H9 (cell line): ENCODE measurements around the gene ARHGAP10. TPM values are rescaled to one million over a fixed set of nuclear protein-coding genes. Genes with fewer than 3 reads are reported as not detected.

Experiments used
- DNase-seq: peaks from one replicate; pipeline ENCODE4 v3.0.0-alpha.2; 2017
- H2AFZ ChIP-seq: one replicate; pipeline ENCODE4 v1.6.1; 2013; ENCODE audit warnings: mild to moderate bottlenecking, low read length, control low read depth, moderate library complexity
- H2AK5ac ChIP-seq: 2 replicates; pipeline ENCODE4 v1.6.1; 2013; ENCODE audit warnings: low read length, control low read depth, mixed read lengths; ENCODE audit not compliant: insufficient read length
- H2BK120ac ChIP-seq: one replicate; pipeline ENCODE4 v1.6.1; 2013; ENCODE audit warnings: low read depth, mild to moderate bottlenecking, low read length, control low read depth, inconsistent platforms; ENCODE audit not compliant: poor library complexity, severe bottlenecking
- H2BK12ac ChIP-seq: 2 replicates; pipeline ENCODE4 v1.6.1; 2013; ENCODE audit warnings: low read length, control low read depth, mixed read lengths, low read depth; ENCODE audit not compliant: insufficient read length
- H2BK15ac ChIP-seq: 2 replicates; pipeline ENCODE4 v1.6.1; 2013; ENCODE audit warnings: low read depth, low read length, control low read depth
- H2BK20ac ChIP-seq: one replicate; pipeline ENCODE4 v1.6.1; 2013; ENCODE audit warnings: low read depth, mild to moderate bottlenecking, low read length, control low read depth, inconsistent platforms; ENCODE audit not compliant: poor library complexity, severe bottlenecking
- H2BK5ac ChIP-seq: 2 replicates; pipeline ENCODE4 v1.6.1; 2013; ENCODE audit warnings: low read length, control low read depth, mixed read lengths; ENCODE audit not compliant: insufficient read length
- H3K14ac ChIP-seq: 2 replicates; pipeline ENCODE4 v1.6.1; 2013; ENCODE audit warnings: low read length, control low read depth; ENCODE audit not compliant: insufficient read depth
- H3K18ac ChIP-seq: 2 replicates; pipeline ENCODE4 v1.6.1; 2013; ENCODE audit warnings: low read depth, mild to moderate bottlenecking, mixed read lengths, low read length, control low read depth; ENCODE audit not compliant: insufficient read length
- H3K23ac ChIP-seq: 2 replicates; pipeline ENCODE4 v1.6.1; 2013; ENCODE audit warnings: low read length, control low read depth, mixed read lengths, low read depth; ENCODE audit not compliant: insufficient read length
- H3K23me2 ChIP-seq: 2 replicates; pipeline ENCODE4 v1.6.1; 2013; ENCODE audit warnings: low read depth, mild to moderate bottlenecking, mixed read lengths, low read length, control low read depth; ENCODE audit not compliant: insufficient read length, poor library complexity, severe bottlenecking
- H3K27ac ChIP-seq: 2 replicates; pipeline ENCODE4 v1.5.1; 2013; ENCODE audit warnings: low read length, control low read depth, mixed read lengths, low read depth; ENCODE audit not compliant: insufficient read length
- H3K27me3 ChIP-seq: 2 replicates; pipeline ENCODE4 v1.6.1; 2013; ENCODE audit warnings: low read length, control low read depth, inconsistent platforms; ENCODE audit not compliant: insufficient read depth
- H3K4ac ChIP-seq: 2 replicates; pipeline ENCODE4 v1.6.1; 2013; ENCODE audit warnings: low read depth, mild to moderate bottlenecking, control low read depth, inconsistent platforms, low read length, moderate library complexity
- H3K4me1 ChIP-seq: 2 replicates; pipeline ENCODE4 v1.6.1; 2013; ENCODE audit warnings: low read length, control low read depth, inconsistent platforms; ENCODE audit not compliant: insufficient read depth
- H3K4me2 ChIP-seq: 2 replicates; pipeline ENCODE4 v1.6.1; 2013; ENCODE audit warnings: low read length, control low read depth, mixed read lengths; ENCODE audit not compliant: insufficient read length, insufficient read depth
- H3K56ac ChIP-seq: 2 replicates; pipeline ENCODE4 v1.6.1; 2013; ENCODE audit warnings: low read depth, mild to moderate bottlenecking, mixed read lengths, low read length, control low read depth; ENCODE audit not compliant: insufficient read length
- H3K79me1 ChIP-seq: 2 replicates; pipeline ENCODE4 v1.6.1; 2013; ENCODE audit warnings: low read depth, mild to moderate bottlenecking, moderate library complexity, low read length, control low read depth, inconsistent platforms; ENCODE audit not compliant: insufficient read depth, poor library complexity, severe bottlenecking
- H3K79me2 ChIP-seq: 2 replicates; pipeline ENCODE4 v1.6.1; 2013; ENCODE audit warnings: low read length, control low read depth, inconsistent platforms; ENCODE audit not compliant: insufficient read depth
- H3K9ac ChIP-seq: 2 replicates; pipeline ENCODE4 v1.6.1; 2013; ENCODE audit warnings: low read length, control low read depth, mixed read lengths; ENCODE audit not compliant: insufficient read length; ENCODE audit errors: extremely low read depth
- H3K9me3 ChIP-seq: one replicate; pipeline ENCODE4 v1.6.1; 2013; ENCODE audit warnings: low read depth, low read length, inconsistent platforms; ENCODE audit not compliant: control insufficient read depth
- H3T11ph ChIP-seq: one replicate; pipeline ENCODE4 v1.6.1; 2013; ENCODE audit warnings: mild to moderate bottlenecking, low read length, control low read depth, inconsistent platforms
- H4K20me1 ChIP-seq: one replicate; pipeline ENCODE4 v1.6.1; 2013; ENCODE audit not compliant: control insufficient read depth, insufficient read length, insufficient read depth
- H4K5ac ChIP-seq: 2 replicates; pipeline ENCODE4 v1.6.1; 2013; ENCODE audit warnings: low read depth, mild to moderate bottlenecking, mixed read lengths, low read length, control low read depth; ENCODE audit not compliant: insufficient read length
- H4K8ac ChIP-seq: replicated peaks from 2 replicates; pipeline ENCODE4 v1.6.1; 2013; ENCODE audit warnings: low read length, control low read depth, mixed read lengths, low read depth; ENCODE audit not compliant: insufficient read length
- H4K91ac ChIP-seq: 2 replicates; pipeline ENCODE4 v1.6.1; 2013; ENCODE audit warnings: low read depth, mild to moderate bottlenecking, moderate library complexity, mixed read lengths, low read length, control low read depth; ENCODE audit not compliant: insufficient read length
- H3K27ac Mint-ChIP-seq, 3 experiments: 2 replicates in 2 of 3; 3 replicates in 1 of 3; pipeline ENCODE4 v1.8.0; 2020 to 2021; ENCODE audit warnings: mixed read lengths in 3 of 3, mild to moderate bottlenecking in 1 of 3, moderate library complexity in 1 of 3
- H3K27me3 Mint-ChIP-seq: 2 replicates; pipeline ENCODE4 v1.8.0; 2021; ENCODE audit warnings: low read depth, mild to moderate bottlenecking, moderate library complexity, mixed read lengths
- H3K36me3 Mint-ChIP-seq, 3 experiments: 2 replicates in 2 of 3; 3 replicates in 1 of 3; pipeline ENCODE4 v1.8.0; 2020 to 2021; ENCODE audit warnings: low read depth in 3 of 3, mixed read lengths in 3 of 3; ENCODE audit not compliant: insufficient read depth in 1 of 3
- H3K4me1 Mint-ChIP-seq, 2 experiments: 2 replicates each; pipeline ENCODE4 v1.8.0; 2020; ENCODE audit warnings: mixed read lengths in 2 of 2
- H3K4me3 Mint-ChIP-seq, 2 experiments: 2 replicates in 1 of 2; 3 replicates in 1 of 2; pipeline ENCODE4 v1.8.0; 2020 to 2021; ENCODE audit warnings: mild to moderate bottlenecking in 2 of 2, mixed read lengths in 2 of 2, moderate library complexity in 1 of 2
- H3K9me3 Mint-ChIP-seq, 2 experiments: 2 replicates in 1 of 2; 3 replicates in 1 of 2; pipeline ENCODE4 v1.8.0; 2020; ENCODE audit warnings: mild to moderate bottlenecking in 2 of 2, mixed read lengths in 2 of 2, moderate library complexity in 1 of 2
- WGBS: extraction: QIAGEN DNeasy Blood & Tissue Kit; methylation state at CpG from one replicate; pipeline ENCODE4 v1.1.7; 2013; ENCODE audit warnings: missing lambda C conversion rate, low lambda C conversion rate, mixed read lengths; ENCODE audit not compliant: insufficient read length; ENCODE audit errors: extremely low coverage; 5-methylcytosine and 5-hydroxymethylcytosine counted together
- total RNA-seq: library from RNA; stranded (reverse); gene quantifications from 2 replicates; pipeline ENCODE4 v1.2.1, GENCODE V29; 2021
- TF ChIP-seq, protein P1 (sequence below): fragments of 200-600 bp; sonication (generic); conservative IDR thresholded peaks from 3 replicates; pipeline ENCODE4 v1.8.0; 2021; ENCODE audit warnings: antibody characterized with exemption, mild to moderate bottlenecking

The ARHGAP10 gene
- total RNA-seq, 1 experiment from 2014 or later, result 7.8 TPM

GRCh38 chr4:147696866-147697265 is 35.0 kb upstream of the ARHGAP10 start:
- H2BK15ac ChIP-seq, result no peak overlapping the region
- no peaks in the 10 kb centered on the region for H3K79me2 ChIP-seq

More at GRCh38 chr4:147696866-147697265, 35.0 kb upstream of the ARHGAP10 start:
- Histone ChIP-seq H4K8ac (no peak overlapping the region), H3K14ac (no peak overlapping the region), H3K9me3 (no peaks in the 10 kb centered on the region), H3K23ac (no peak overlapping the region), H2BK20ac (no peak overlapping the region), H3K79me1 (no peaks in the 10 kb centered on the region), H3K4me1 (no peaks in the 10 kb centered on the region), H2AK5ac (no peak overlapping the region), H3K27me3 (no peaks in the 10 kb centered on the region), H3K4me2 (no peak overlapping the region), H2AFZ (no peak overlapping the region), H4K20me1 (no peaks in the 10 kb centered on the region), H4K91ac (no peak overlapping the region), H3K4ac (no peak overlapping the region), H2BK12ac (no peak overlapping the region), H4K5ac (no peak overlapping the region), H3K18ac (no peak overlapping the region), H3K9ac (no peak overlapping the region), H3K23me2 (no peaks in the 10 kb centered on the region), H3K56ac (no peak overlapping the region), H3T11ph (no peak overlapping the region), H3K27ac (no peak overlapping the region), H2BK5ac (no peak overlapping the region), H2BK120ac (no peak overlapping the region)
- Mint-ChIP-seq H3K27me3 (no peaks in the 10 kb centered on the region; the same call in 1 of the 2 replicates), H3K9me3 (peaks cover 0 to 2% of the 10 kb centered on the region in 2 experiments; a peak in 2 of 5 replicates), H3K36me3 (no peaks in the 10 kb centered on the region), H3K4me1 (no peaks in the 10 kb centered on the region; a peak in 1 of 4 replicates), H3K27ac (no peak overlapping the region), H3K4me3 (no peak overlapping the region)
- no CpG with 5 or more reads among the region's 1 CpG for WGBS
- DNase-seq, result no peak
- TF ChIP-seq, protein P1, sequence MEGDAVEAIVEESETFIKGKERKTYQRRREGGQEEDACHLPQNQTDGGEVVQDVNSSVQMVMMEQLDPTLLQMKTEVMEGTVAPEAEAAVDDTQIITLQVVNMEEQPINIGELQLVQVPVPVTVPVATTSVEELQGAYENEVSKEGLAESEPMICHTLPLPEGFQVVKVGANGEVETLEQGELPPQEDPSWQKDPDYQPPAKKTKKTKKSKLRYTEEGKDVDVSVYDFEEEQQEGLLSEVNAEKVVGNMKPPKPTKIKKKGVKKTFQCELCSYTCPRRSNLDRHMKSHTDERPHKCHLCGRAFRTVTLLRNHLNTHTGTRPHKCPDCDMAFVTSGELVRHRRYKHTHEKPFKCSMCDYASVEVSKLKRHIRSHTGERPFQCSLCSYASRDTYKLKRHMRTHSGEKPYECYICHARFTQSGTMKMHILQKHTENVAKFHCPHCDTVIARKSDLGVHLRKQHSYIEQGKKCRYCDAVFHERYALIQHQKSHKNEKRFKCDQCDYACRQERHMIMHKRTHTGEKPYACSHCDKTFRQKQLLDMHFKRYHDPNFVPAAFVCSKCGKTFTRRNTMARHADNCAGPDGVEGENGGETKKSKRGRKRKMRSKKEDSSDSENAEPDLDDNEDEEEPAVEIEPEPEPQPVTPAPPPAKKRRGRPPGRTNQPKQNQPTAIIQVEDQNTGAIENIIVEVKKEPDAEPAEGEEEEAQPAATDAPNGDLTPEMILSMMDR, result no peak
